ENCODE results near the gene TEX53. TPM values are rescaled to one million over a fixed set of nuclear protein-coding genes. Genes with fewer than 3 reads are reported as not detected.

The TEX53 gene
- total RNA-seq, 1 donor from 2014 or later = not detected

DNA sequence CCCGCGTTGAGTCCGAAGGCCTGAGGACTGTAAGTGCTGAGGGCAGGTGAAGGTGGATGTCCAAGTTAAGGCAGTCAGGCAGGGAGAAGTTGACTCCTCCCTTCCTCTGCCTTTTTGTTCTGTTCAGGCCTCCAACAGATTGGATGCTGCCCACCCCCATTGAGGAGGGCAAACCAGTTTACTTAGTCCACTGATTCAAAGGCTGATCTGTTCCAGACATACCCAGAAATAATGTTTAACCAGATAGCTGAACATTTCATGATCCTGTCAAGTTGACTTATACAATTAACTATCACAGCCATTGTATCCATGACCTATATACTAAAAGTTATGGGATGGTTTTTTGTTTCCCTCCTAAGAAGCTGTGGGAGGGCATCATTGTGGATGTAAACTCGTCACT lies 32.7 kb upstream of the TEX53 start:
- Histone ChIP-seq H3K27me3 (no peaks in the 10 kb centered on the region), H3K4me1 (no peaks in the 10 kb centered on the region), H3K9me3 (no peaks in the 10 kb centered on the region), H3K36me3 (no peaks in the 10 kb centered on the region), H3K4me3 (no peak overlapping the region), H3K27ac (no peak overlapping the region)
- intact Hi-C loops (cut with DNase I) = no loop called here
- TF ChIP-seq CTCF (IDR thresholded peaks at IDR 0.05) = no peak
- no peak for DNase-seq (ENCODE audit: low spot score in 2 of 2)

DNA sequence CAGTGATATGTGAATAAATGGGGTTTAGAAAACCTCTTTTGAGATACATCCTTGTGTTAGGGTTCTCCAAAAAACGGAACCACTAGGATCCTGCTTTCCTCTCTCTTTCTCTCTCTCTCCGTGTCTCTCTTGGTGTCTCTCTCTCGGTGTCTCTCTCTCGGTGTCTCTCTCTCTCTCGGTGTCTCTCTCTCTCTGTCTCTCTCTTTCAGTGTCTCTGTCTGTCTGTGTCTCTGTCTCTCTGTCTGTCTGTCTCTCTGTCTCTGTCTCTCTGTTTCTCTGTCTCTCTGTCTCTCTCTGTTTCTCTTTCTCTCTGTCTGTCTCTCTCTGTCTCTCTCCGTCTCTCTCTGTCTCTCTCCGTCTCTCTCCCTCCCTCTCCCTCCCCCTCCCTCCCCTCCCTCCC lies 32.2 kb upstream of the TEX53 start:
- Histone ChIP-seq H3K9me3 (no peaks in the 10 kb centered on the region), H3K4me1 (no peaks in the 10 kb centered on the region), H3K4me3 (no peak overlapping the region), H3K36me3 (no peaks in the 10 kb centered on the region), H3K27me3 (no peaks in the 10 kb centered on the region), H3K27ac (no peak overlapping the region)
- no peak for TF ChIP-seq CTCF (IDR thresholded peaks at IDR 0.05)
- DNase-seq (ENCODE audit: low spot score in 2 of 2) = no peak
- intact Hi-C loops (cut with DNase I) = no loop called here

- intact Hi-C loops (cut with DNase I) = no loop called here
- no peaks in the 10 kb centered on the region for H3K36me3 ChIP-seq
- H3K4me3 ChIP-seq = no peak overlapping the region
- H3K27ac ChIP-seq = no peak overlapping the region
- H3K27me3 ChIP-seq = no peaks in the 10 kb centered on the region
- no peaks in the 10 kb centered on the region for H3K9me3 ChIP-seq
- H3K4me1 ChIP-seq = no peaks in the 10 kb centered on the region
- DNase-seq (ENCODE audit: low spot score in 2 of 2) = no peak
- no peak for TF ChIP-seq CTCF (IDR thresholded peaks at IDR 0.05)
Observed at GRCh38 chr9:114688909-114689610, 31.5 kb upstream of the TEX53 start.

- intact Hi-C loops (cut with DNase I) = no loop called here
Observed at GRCh38 chr9:114688379-114688778, 30.8 kb upstream of the TEX53 start.

DNA sequence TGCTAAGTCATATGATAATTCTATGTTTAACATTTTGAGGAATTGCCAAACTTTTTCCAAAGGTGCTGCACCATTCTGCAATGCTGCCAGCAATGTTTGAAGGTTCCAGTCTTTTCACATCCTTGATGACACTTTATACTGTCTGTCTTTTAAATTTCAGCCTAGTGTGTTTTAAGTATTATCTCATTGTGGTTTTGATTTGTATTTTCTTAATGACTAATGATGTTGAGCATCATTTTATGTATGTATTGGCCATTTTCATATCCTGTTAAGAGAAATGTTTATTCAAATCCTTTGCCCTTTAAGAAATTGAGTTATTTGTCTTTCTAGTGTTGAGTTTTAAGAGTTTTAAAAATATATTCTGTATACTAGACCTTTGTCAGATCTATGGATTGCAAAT lies 29.4 kb upstream of the TEX53 start:
- Histone ChIP-seq H3K27me3 (no peaks in the 10 kb centered on the region), H3K4me1 (no peaks in the 10 kb centered on the region), H3K27ac (no peak overlapping the region), H3K36me3 (no peaks in the 10 kb centered on the region), H3K9me3 (no peaks in the 10 kb centered on the region), H3K4me3 (no peak overlapping the region)
- no peak for DNase-seq (ENCODE audit: low spot score in 2 of 2)
- intact Hi-C loops (cut with DNase I) = no loop called here
- no peak for TF ChIP-seq CTCF (IDR thresholded peaks at IDR 0.05)

More at GRCh38 chr9:114688379-114688778, 30.8 kb upstream of the TEX53 start:
- Histone ChIP-seq H3K4me3 (no peak overlapping the region), H3K36me3 (no peaks in the 10 kb centered on the region), H3K4me1 (no peaks in the 10 kb centered on the region), H3K27me3 (no peaks in the 10 kb centered on the region), H3K27ac (no peak overlapping the region), H3K9me3 (no peaks in the 10 kb centered on the region)
- TF ChIP-seq CTCF (IDR thresholded peaks at IDR 0.05) = no peak
- no peak for DNase-seq (ENCODE audit: low spot score in 2 of 2)

- intact Hi-C loops (cut with DNase I) = no loop called here
- Histone ChIP-seq H3K36me3 (no peaks in the 10 kb centered on the region), H3K4me3 (no peak overlapping the region), H3K9me3 (no peaks in the 10 kb centered on the region), H3K27me3 (no peaks in the 10 kb centered on the region), H3K4me1 (no peaks in the 10 kb centered on the region), H3K27ac (no peak overlapping the region)
- no peak for DNase-seq (ENCODE audit: low spot score in 2 of 2)
- TF ChIP-seq CTCF (IDR thresholded peaks at IDR 0.05) = no peak
Observed at GRCh38 chr9:114685951-114686350, 28.3 kb upstream of the TEX53 start.
